Lower lobe of right lung (tissue), 2 donors: Measurements from ENCODE around the gene BSN. TPM values are rescaled to one million over a fixed set of nuclear protein-coding genes. Genes with fewer than 3 reads are reported as not detected.
A peak's percentile ranks its signal among the peaks of the same experiment; 100 is the strongest.

Experiments used
- ATAC-seq, 2 donors: fragments of 200-7000 bp; cut with Tn5 transposase; one replicate each; pipeline ENCODE4 v1.9.1; 2020 to 2022; ENCODE audit warnings: mild to moderate bottlenecking in 2 of 2, moderate library complexity in 2 of 2
- DNase-seq: peaks from one replicate; pipeline ENCODE4 v3.0.0-alpha.2; 2020
- H3K27ac ChIP-seq: fragments of 200-600 bp; one replicate; pipeline ENCODE4 v1.8.0; 2022
- H3K27me3 ChIP-seq: fragments of 200-600 bp; one replicate; pipeline ENCODE4 v1.8.0; 2022; ENCODE audit warnings: low read depth
- H3K36me3 ChIP-seq: fragments of 200-600 bp; one replicate; pipeline ENCODE4 v1.8.0; 2022; ENCODE audit warnings: mild to moderate bottlenecking
- H3K4me1 ChIP-seq: fragments of 200-600 bp; one replicate; pipeline ENCODE4 v1.8.0; 2022
- H3K4me3 ChIP-seq: fragments of 200-600 bp; one replicate; pipeline ENCODE4 v1.8.0; 2022; ENCODE audit warnings: mild to moderate bottlenecking
- H3K9me3 ChIP-seq: fragments of 200-600 bp; one replicate; pipeline ENCODE4 v1.8.0; 2022
- intact Hi-C: fragments of 100-400 bp; cut with DNase I; formaldehyde crosslinking; loops from one replicate; pipeline ENCODE4 v1.11.0; 2022
- total RNA-seq: library from RNA; stranded (reverse); fragmentation: NEBNext Ultra II Directional; extraction: Animal tissue kit (Norgen Biotek cat#: 25700); gene quantifications from one replicate; pipeline ENCODE4 v1.2.1, GENCODE V29; 2021
- TF ChIP-seq, protein P1 (sequence below): fragments of 200-600 bp; IDR thresholded peaks from one replicate; pipeline ENCODE4 v1.8.0; 2022; ENCODE audit warnings: antibody characterized with exemption, mild to moderate bottlenecking
- donor health status: DM: no; HTN: yes; CAD: no; lungs with severe emphysema.

Gene BSN
- total RNA-seq, 1 donor from 2014 or later = 0.35 TPM

- no peak for ATAC-seq
- no peaks in the 10 kb centered on the region for H3K36me3 ChIP-seq
- no peak for DNase-seq
- no peaks in the 10 kb centered on the region for H3K9me3 ChIP-seq
- H3K4me1 ChIP-seq = no peaks in the 10 kb centered on the region
- no peak overlapping the region for H3K4me3 ChIP-seq
- intact Hi-C loops = no loop called here
- TF ChIP-seq, protein P1, sequence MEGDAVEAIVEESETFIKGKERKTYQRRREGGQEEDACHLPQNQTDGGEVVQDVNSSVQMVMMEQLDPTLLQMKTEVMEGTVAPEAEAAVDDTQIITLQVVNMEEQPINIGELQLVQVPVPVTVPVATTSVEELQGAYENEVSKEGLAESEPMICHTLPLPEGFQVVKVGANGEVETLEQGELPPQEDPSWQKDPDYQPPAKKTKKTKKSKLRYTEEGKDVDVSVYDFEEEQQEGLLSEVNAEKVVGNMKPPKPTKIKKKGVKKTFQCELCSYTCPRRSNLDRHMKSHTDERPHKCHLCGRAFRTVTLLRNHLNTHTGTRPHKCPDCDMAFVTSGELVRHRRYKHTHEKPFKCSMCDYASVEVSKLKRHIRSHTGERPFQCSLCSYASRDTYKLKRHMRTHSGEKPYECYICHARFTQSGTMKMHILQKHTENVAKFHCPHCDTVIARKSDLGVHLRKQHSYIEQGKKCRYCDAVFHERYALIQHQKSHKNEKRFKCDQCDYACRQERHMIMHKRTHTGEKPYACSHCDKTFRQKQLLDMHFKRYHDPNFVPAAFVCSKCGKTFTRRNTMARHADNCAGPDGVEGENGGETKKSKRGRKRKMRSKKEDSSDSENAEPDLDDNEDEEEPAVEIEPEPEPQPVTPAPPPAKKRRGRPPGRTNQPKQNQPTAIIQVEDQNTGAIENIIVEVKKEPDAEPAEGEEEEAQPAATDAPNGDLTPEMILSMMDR = no peak
- peaks cover 7% of the 10 kb centered on the region for H3K27me3 ChIP-seq
- H3K27ac ChIP-seq = no peak overlapping the region
Measured at GRCh38 chr3:49663831-49664230, 109.6 kb downstream of the BSN start.

DNA sequence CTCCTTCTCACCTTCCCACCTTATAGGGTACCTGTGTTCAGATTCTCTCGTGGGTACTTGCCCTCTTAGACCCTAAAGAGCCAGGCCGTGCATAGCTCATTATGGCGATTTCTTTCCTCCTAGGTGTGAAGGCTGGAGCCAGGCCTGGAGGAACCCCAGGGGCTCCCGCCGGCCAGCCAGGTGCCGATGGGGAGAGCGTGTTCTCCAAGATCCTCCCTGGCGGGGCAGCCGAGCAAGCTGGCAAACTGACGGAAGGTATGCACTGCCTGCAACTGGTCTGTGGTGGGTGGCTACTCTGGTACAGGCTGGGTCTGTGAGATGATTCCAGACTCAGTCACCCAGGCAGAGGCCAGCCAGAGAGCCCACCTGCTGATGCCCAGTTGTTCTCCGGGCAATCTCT, 110.0 kb downstream of the BSN start:
- intact Hi-C loops = no loop called here
- ATAC-seq = no peak
- no peaks in the 10 kb centered on the region for H3K36me3 ChIP-seq
- TF ChIP-seq, protein P1 = no peak
- H3K9me3 ChIP-seq = no peaks in the 10 kb centered on the region
- H3K27ac ChIP-seq = no peak overlapping the region
- no peaks in the 10 kb centered on the region for H3K4me1 ChIP-seq
- H3K27me3 ChIP-seq = peaks cover 7% of the 10 kb centered on the region
- no peak for DNase-seq
- H3K4me3 ChIP-seq = no peak overlapping the region

DNA sequence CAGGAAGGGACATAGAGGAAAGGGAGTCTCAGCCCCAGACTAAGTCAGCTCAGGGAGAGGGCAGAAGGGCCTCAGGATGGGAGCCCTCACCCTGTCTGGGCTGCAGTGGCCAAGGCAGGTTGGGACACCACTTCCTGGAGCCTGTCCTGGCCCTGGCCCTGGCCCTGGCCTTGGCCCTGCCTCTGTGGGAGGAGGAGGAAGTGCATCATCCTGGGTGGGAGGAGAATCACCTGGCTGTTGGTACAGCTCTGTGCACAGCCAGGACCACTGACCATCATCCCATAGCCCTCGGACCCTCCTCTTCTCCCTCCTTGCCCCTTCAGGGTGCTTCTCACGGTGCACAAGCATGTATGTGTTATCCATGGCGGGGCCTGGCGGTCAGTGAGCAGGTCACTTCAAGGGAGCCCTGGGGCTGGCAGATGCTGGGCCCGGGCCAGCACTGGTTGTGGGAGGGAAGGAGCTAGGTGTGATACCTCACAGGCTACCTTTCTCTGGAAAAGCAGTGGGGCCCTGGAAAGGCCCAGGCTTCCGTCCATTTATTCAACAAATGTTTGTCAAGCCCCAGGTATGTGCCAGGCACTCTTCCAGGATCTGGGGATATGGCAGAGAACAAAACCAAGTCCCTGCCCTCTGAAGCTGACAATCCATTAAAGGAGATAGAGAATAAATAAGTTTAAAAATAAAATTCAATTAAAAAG, 111.7 kb downstream of the BSN start:
- ATAC-seq = peak in 1 of 2 donors; percentile 6
- intact Hi-C loops = no loop called here
- no peaks in the 10 kb centered on the region for H3K36me3 ChIP-seq
- H3K4me1 ChIP-seq = no peaks in the 10 kb centered on the region
- TF ChIP-seq, protein P1 = no peak
- no peak for DNase-seq
- no peaks in the 10 kb centered on the region for H3K9me3 ChIP-seq
- H3K27ac ChIP-seq = no peak overlapping the region
- peaks cover 7% of the 10 kb centered on the region for H3K27me3 ChIP-seq
- H3K4me3 ChIP-seq = no peak overlapping the region

GRCh38 chr3:49666592-49666991, 112.3 kb downstream of the BSN start:
- intact Hi-C loops = no loop called here

DNA sequence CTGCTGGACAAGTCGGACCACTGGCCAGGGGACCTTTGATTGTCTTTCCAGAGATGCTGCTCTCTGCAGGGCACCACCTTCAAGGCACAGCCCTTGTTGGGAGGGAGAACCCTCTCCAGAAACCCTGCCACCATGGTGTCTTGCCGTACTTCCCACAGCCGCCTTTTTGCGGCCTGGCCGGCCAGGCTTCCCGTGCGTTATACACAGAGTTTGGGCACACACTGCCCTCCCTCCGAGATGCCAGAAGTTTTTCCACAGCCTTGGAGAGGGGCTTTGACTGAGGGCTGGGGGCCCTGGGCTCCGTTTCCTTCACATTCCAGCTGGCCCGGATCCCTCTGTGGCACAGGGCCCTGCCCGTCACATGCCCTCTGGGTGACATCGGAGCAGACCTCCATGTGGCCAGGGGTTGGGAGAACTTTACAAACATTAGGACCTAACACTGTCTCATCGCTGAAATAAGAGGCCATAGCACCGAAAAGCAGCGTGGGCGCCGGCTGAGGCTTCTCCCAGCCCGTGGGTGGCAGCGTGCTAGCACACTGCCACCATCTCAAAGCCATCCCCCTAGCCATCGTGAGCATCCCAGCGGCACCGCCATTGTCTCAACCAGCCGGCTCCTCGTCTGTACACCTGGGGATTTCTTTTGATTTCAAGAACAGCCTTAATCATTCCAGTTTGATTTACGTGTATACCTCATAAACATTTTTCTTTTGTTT, 113.6 kb downstream of the BSN start:
- Histone ChIP-seq H3K9me3 (no peaks in the 10 kb centered on the region), H3K4me3 (no peak overlapping the region), H3K4me1 (no peaks in the 10 kb centered on the region), H3K27me3 (peaks cover 7% of the 10 kb centered on the region), H3K36me3 (no peaks in the 10 kb centered on the region), H3K27ac (no peak overlapping the region)
- DNase-seq (no peak), ATAC-seq (no peak)
- intact Hi-C loops = no loop called here
- TF ChIP-seq, protein P1 = no peak

More at GRCh38 chr3:49666592-49666991, 112.3 kb downstream of the BSN start:
- peaks cover 7% of the 10 kb centered on the region for H3K27me3 ChIP-seq
- no peak overlapping the region for H3K4me3 ChIP-seq
- no peak for DNase-seq
- no peak for ATAC-seq
- no peaks in the 10 kb centered on the region for H3K36me3 ChIP-seq
- TF ChIP-seq, protein P1 = no peak
- no peak overlapping the region for H3K27ac ChIP-seq
- no peaks in the 10 kb centered on the region for H3K4me1 ChIP-seq
- H3K9me3 ChIP-seq = no peaks in the 10 kb centered on the region
